Measurements from ENCODE around the gene DZIP1L. TPM values are rescaled to one million over a fixed set of nuclear protein-coding genes. Genes with fewer than 3 reads are reported as not detected.

The DZIP1L gene
- total and polyA plus RNA-seq, 2 donors from 2014 or later = 2.9 to 22.3 TPM

DNA sequence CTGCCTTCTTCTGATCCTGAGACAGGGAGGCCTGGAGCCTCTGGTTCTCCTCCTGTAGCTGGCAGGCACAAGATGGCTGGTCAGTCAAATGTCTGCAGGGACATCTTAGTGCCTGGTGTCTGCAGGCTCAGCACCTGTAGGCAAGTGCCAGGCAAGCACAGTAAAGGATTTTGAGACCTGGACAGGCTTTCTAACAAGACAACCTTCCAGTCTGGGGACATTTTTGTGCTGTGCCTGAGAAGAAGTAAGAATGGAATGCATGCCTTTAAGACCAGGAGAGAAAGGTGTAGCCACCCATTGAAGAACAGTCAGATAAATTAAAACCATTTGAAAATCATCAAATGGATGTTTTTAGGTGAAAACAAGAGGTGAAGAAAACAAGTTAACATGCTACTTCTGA lies 31.2 kb downstream of the DZIP1L start:
- FAIRE-seq (no peak), DNase-seq (no peak)
- H3K27ac ChIP-seq (ENCODE audit: low read depth in 2 of 2, low read length in 2 of 2) = no peak overlapping the region
- TF ChIP-seq CTCF (IDR thresholded peaks at IDR 0.05; ENCODE audit: borderline replicate concordance, extremely low read depth, insufficient read depth) = no peak
- H3K27me3 ChIP-seq (ENCODE audit: control insufficient read depth, insufficient read depth, low read length) = no peaks in the 10 kb centered on the region
- H3K36me3 ChIP-seq (ENCODE audit: control insufficient read depth in 2 of 3, insufficient read depth in 3 of 3, low read length in 3 of 3) = peaks cover 2 to 45% (median 20%) of the 10 kb centered on the region in 3 donors
- H3K4me1 ChIP-seq (ENCODE audit: control insufficient read depth in 2 of 3, insufficient read depth in 2 of 3, low read depth in 1 of 3, low read length in 3 of 3) = no peaks in the 10 kb centered on the region
- intact Hi-C loops (cut with DNase I) = no loop called here
- H3K9me3 ChIP-seq (ENCODE audit: control insufficient read depth in 2 of 3, insufficient read depth in 1 of 3, low read length in 3 of 3) = no peaks in the 10 kb centered on the region
- H3K9ac ChIP-seq (ENCODE audit: low read length in 3 of 3) = no peak overlapping the region
- H3K4me3 ChIP-seq (ENCODE audit: low read length in 3 of 3) = no peak overlapping the region

- DNase-seq (no peak), FAIRE-seq (no peak)
- no peak overlapping the region for H3K4me3 ChIP-seq (ENCODE audit: low read length in 3 of 3)
- H3K4me1 ChIP-seq (ENCODE audit: control insufficient read depth in 2 of 3, insufficient read depth in 2 of 3, low read depth in 1 of 3, low read length in 3 of 3) = no peaks in the 10 kb centered on the region
- no peak for TF ChIP-seq CTCF (IDR thresholded peaks at IDR 0.05; ENCODE audit: borderline replicate concordance, extremely low read depth, insufficient read depth)
- intact Hi-C loops (cut with DNase I) = no loop called here
- no peaks in the 10 kb centered on the region for H3K27me3 ChIP-seq (ENCODE audit: control insufficient read depth, insufficient read depth, low read length)
- H3K9me3 ChIP-seq (ENCODE audit: control insufficient read depth in 2 of 3, insufficient read depth in 1 of 3, low read length in 3 of 3) = no peaks in the 10 kb centered on the region
- no peak overlapping the region for H3K9ac ChIP-seq (ENCODE audit: low read length in 3 of 3)
- H3K27ac ChIP-seq (ENCODE audit: low read depth in 2 of 2, low read length in 2 of 2) = no peak overlapping the region
- peaks cover 2 to 46% (median 17%) of the 10 kb centered on the region in 3 donors for H3K36me3 ChIP-seq (ENCODE audit: control insufficient read depth in 2 of 3, insufficient read depth in 3 of 3, low read length in 3 of 3)
These were observed 32.4 kb downstream of the DZIP1L start for GRCh38 chr3:138082992-138083386.

DNA sequence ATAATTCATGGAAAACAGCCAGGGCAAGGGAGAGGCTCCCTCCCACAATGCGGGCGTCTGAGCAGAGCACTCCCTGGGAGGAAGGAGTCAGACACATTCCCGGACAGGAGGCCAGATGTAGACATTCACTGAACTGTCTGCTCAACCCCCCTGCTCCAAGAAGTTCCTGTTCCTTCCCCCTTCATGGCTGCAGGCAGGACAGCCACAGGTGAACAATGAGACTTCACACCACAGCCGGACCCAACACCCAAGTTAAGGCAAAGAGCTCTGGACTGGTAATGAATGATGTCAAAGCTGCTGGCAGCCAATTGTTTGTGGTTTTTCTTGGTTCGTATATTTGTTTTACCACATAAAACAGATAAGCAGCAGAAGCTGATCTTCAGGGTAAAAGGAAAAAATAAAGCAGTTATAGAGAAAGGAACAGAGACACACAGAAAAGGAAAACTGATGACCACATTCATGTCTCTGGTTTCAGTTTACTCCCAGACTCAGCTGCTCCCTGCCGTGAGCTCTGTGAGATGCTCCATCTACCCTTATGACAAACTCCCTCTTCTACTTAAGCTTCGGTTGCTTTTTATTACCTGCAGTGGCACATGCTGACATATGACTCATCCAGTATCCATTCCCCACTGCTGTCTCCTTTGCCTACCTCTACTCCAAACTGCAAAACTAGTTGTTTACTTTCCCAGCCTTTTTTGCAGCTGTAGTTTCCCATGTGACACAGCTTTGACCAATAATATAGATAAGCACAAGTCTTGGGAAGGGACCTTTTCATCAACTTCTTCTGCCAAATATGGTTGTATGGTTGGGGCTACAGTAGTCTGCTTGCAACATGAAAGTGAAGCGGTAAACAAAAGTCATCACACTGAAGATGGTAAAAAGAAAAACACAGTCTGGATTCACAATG lies 33.1 kb downstream of the DZIP1L start:
- Histone ChIP-seq H3K27ac (ENCODE audit: low read depth in 2 of 2, low read length in 2 of 2) (no peak overlapping the region), H3K27me3 (ENCODE audit: control insufficient read depth, insufficient read depth, low read length) (no peaks in the 10 kb centered on the region), H3K9ac (ENCODE audit: low read length in 3 of 3) (no peak overlapping the region), H3K4me1 (ENCODE audit: control insufficient read depth in 2 of 3, insufficient read depth in 2 of 3, low read depth in 1 of 3, low read length in 3 of 3) (no peaks in the 10 kb centered on the region), H3K9me3 (ENCODE audit: control insufficient read depth in 2 of 3, insufficient read depth in 1 of 3, low read length in 3 of 3) (no peaks in the 10 kb centered on the region), H3K36me3 (ENCODE audit: control insufficient read depth in 2 of 3, insufficient read depth in 3 of 3, low read length in 3 of 3) (peaks cover 0 to 46% (median 20%) of the 10 kb centered on the region in 3 donors), H3K4me3 (ENCODE audit: low read length in 3 of 3) (no peak overlapping the region)
- TF ChIP-seq CTCF (IDR thresholded peaks at IDR 0.05; ENCODE audit: borderline replicate concordance, extremely low read depth, insufficient read depth) = no peak
- intact Hi-C loops (cut with DNase I) = no loop called here
- FAIRE-seq = no peak
- peak in 2 of 5 donors; percentile 50 to 64 for DNase-seq
